ENCODE measurements around the gene APC2.

GRCh38 chr19:1507192-1507660 lies 57.3 kb downstream of the APC2 start:
- TF ChIP-seq EZH2 (IDR thresholded peaks at IDR 0.05) (no peak), POLR2AphosphoS5 (IDR thresholded peaks at IDR 0.05; ENCODE audit: borderline replicate concordance, low read depth, low read length) (no peak)

All from SK-N-MC (cell line).